Esophagus squamous epithelium (tissue), 5 donors: ENCODE results near the gene VPS41. TPM values are rescaled to one million over a fixed set of nuclear protein-coding genes. Genes with fewer than 3 reads are reported as not detected.
"Not testable (repeated sequence)": the region's sequence is repeated elsewhere in the genome, so short reads cannot be mapped to it uniquely, and the experiment has no call there.

Experiments
- DNase-seq: peaks from one replicate; lab custom pipeline; 2025; lab: John Stamatoyannopoulos, UW
- H3K27ac ChIP-seq, 4 donors: fragments of 200-600 bp; sonication (generic); one replicate each; pipeline ENCODE4 v1.5.1; 2016 to 2019; ENCODE audit warnings: mild to moderate bottlenecking in 1 of 4
- H3K27me3 ChIP-seq, 4 donors: fragments of 200-600 bp; sonication (generic); 1 replicate in 3 of 4; 2 replicates in 1 of 4; pipeline versions ENCODE4 v1.5.1 to v1.6.0; 2017 to 2021; ENCODE audit warnings: antibody characterized with exemption in 1 of 4
- H3K36me3 ChIP-seq, 3 donors: fragments of 200-600 bp; sonication (generic); one replicate each; pipeline ENCODE4 v1.5.1; 2016 to 2019
- H3K4me1 ChIP-seq, 3 donors: fragments of 200-600 bp; sonication (generic); one replicate each; pipeline ENCODE4 v1.5.1; 2017 to 2019
- H3K4me3 ChIP-seq, 4 donors: fragments of 200-600 bp; sonication (generic); 1 replicate in 3 of 4; 2 replicates in 1 of 4; pipeline ENCODE4 v1.5.1; 2016 to 2019; ENCODE audit warnings: mild to moderate bottlenecking in 2 of 4, moderate library complexity in 1 of 4
- H3K9me3 ChIP-seq, 3 donors: fragments of 200-600 bp; sonication (generic); one replicate each; pipeline ENCODE4 v1.5.1; 2016 to 2019
- POLR2A ChIP-seq, 4 donors: fragments of 450-650 bp; IDR thresholded peaks; one replicate each; pipeline ENCODE4 v1.6.1; 2017; ENCODE audit warnings: antibody characterized with exemption in 4 of 4, mild to moderate bottlenecking in 4 of 4, moderate library complexity in 3 of 4
- WGBS, 2 donors: methylation state at CpG; one replicate each; pipeline ENCODE4 v1.1.5; 2018; 5-methylcytosine and 5-hydroxymethylcytosine counted together
- intact Hi-C: fragments of 100-400 bp; cut with DNase I; formaldehyde crosslinking; loops from one replicate; pipeline ENCODE4 v1.15.0; 2022
- total RNA-seq, 4 donors: library from RNA; depleted of rRNA; stranded (reverse); fragments of >200 nt; gene quantifications; one replicate each; pipeline ENCODE4 v1.1.0, GENCODE V29; 2016
- TF ChIP-seq, protein P1 (sequence below), 6 experiments: fragments of 450-650 bp in 4 of 6; fragments of 200-600 bp in 2 of 6; sonication (generic) in 2 of 6; IDR thresholded peaks; one replicate each; pipeline ENCODE4 v1.5.1; 2016 to 2019; ENCODE audit warnings: antibody characterized with exemption in 6 of 6, mild to moderate bottlenecking in 4 of 6, moderate library complexity in 4 of 6
- donor health status: DM: yes; HTN: yes; CAD: no.

VPS41 gene
- total RNA-seq, 4 donors from 2014 or later, result 14.3 to 25.5 (median 23.2) TPM

DNA sequence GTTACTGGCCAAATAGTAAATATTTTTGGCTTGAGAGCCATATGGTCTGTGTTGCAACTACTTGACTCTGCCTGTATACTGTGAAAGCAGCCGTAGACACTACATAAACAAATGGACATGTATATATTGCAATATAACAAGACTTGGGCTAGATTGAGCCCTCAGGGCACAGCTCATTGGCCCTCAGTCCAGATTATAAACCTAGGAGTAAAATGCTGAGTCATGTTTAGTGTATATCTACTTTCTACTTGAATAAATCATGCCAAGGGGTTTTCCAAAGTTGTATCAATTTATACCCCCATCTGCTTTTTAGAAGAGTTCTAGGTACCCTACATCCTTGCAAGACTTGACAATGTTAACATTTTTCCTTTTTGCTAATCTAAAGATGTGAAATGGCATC lies 41.3 kb upstream of the VPS41 start:
- no peak overlapping the region for H3K27ac ChIP-seq
- H3K27me3 ChIP-seq, result no peaks in the 10 kb centered on the region
- TF ChIP-seq, protein P1, sequence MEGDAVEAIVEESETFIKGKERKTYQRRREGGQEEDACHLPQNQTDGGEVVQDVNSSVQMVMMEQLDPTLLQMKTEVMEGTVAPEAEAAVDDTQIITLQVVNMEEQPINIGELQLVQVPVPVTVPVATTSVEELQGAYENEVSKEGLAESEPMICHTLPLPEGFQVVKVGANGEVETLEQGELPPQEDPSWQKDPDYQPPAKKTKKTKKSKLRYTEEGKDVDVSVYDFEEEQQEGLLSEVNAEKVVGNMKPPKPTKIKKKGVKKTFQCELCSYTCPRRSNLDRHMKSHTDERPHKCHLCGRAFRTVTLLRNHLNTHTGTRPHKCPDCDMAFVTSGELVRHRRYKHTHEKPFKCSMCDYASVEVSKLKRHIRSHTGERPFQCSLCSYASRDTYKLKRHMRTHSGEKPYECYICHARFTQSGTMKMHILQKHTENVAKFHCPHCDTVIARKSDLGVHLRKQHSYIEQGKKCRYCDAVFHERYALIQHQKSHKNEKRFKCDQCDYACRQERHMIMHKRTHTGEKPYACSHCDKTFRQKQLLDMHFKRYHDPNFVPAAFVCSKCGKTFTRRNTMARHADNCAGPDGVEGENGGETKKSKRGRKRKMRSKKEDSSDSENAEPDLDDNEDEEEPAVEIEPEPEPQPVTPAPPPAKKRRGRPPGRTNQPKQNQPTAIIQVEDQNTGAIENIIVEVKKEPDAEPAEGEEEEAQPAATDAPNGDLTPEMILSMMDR (IDR thresholded peaks at IDR 0.05), result no peak
- no peak for TF ChIP-seq POLR2A (IDR thresholded peaks at IDR 0.05)
- no peaks in the 10 kb centered on the region for H3K36me3 ChIP-seq
- no peak for DNase-seq
- 10 to 28% methylated on average over 1 of the region's 1 CpG for WGBS, 2 donors
- H3K4me3 ChIP-seq, result no peak overlapping the region
- no peaks in the 10 kb centered on the region for H3K9me3 ChIP-seq
- intact Hi-C loops, result no loop called here
- no peaks in the 10 kb centered on the region for H3K4me1 ChIP-seq

DNA sequence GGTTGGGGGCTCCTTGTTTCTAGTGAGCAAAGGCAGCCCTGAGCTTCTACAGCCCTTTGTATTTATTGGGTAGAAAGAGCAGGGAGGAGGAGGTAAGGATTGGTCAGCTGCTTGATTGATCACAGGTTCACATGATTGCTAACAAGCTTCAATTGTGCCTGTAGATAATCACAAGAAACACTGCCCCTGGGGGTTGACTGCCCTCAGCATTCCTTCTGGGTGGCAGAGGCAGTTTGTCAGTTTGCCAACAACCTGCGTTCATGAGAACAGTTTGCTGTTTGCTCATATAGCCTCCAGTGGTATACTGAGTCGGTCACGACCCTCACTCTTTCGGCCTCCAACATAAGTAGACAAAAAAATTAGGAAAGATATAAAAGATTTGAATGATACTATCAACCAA lies 38.5 kb upstream of the VPS41 start:
- DNase-seq, H3K27ac ChIP-seq, H3K36me3 ChIP-seq, H3K4me1 ChIP-seq, H3K9me3 ChIP-seq, H3K4me3 ChIP-seq, H3K27me3 ChIP-seq, intact Hi-C loops: not testable (repeated sequence)
- 84 to 89% methylated on average over 4 of the region's 4 CpGs for WGBS, 2 donors

DNA sequence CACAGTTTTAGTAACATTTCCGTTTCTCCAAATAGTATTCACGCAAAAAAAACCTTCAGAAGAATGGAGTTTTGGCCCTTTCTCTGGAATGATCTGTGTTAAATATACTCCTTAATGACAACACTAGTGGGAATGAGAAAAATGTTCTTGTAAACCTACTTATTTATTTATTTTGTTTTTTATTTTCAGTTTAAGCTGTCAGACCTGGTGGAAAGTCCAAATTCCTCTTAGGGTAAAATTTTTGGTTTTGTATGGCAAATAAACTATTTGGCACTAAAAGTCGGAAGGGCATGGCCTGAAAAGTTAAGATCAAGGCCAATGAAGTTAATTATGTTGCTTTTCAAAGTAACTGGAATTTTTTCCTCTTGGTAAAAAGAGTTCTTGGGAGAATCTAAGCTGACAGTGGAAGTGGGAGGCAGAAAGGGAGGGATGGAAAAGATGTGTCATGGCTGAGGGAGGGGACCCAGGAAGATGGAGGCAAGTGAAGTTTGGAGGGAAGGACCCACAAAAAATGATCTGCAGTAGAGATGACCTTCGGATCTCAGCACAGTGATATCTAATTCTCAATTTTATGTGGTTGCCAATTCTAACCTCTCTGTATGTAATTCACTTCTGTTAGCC lies 33.5 kb upstream of the VPS41 start:
- Histone ChIP-seq H3K27ac (no peak overlapping the region), H3K4me3 (no peak overlapping the region), H3K9me3 (no peaks in the 10 kb centered on the region), H3K4me1 (no peaks in the 10 kb centered on the region), H3K36me3 (no peaks in the 10 kb centered on the region), H3K27me3 (no peaks in the 10 kb centered on the region)
- no peak for TF ChIP-seq POLR2A (IDR thresholded peaks at IDR 0.05)
- TF ChIP-seq, protein P1 (IDR thresholded peaks at IDR 0.05), result no peak
- intact Hi-C loops, result no loop called here
- 67 to 83% methylated on average over 4 of the region's 4 CpGs for WGBS, 2 donors
- no peak for DNase-seq

DNA sequence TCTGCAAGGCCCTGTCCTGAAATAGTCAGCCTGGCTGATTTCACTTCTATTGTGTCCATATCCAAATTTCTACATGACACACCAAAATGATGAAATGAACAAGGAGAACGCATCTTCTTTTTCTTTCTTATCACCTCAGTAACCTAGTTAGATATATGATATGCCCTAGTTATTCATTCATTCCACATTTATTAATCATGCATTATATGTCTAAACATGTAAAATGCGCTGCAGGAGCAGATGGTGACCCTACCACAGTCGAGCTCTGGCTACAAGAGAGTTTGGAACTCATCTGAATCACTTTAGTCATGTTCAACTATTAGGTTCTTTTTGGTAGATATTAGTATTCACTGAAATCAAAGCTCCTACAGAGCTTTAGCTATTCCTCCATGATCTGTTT lies 31.8 kb upstream of the VPS41 start:
- Histone ChIP-seq H3K36me3 (no peaks in the 10 kb centered on the region), H3K27ac (no peak overlapping the region), H3K4me1 (no peaks in the 10 kb centered on the region), H3K9me3 (no peaks in the 10 kb centered on the region), H3K27me3 (no peaks in the 10 kb centered on the region), H3K4me3 (no peak overlapping the region)
- TF ChIP-seq, protein P1 (IDR thresholded peaks at IDR 0.05), result no peak
- no peak for TF ChIP-seq POLR2A (IDR thresholded peaks at IDR 0.05)
- DNase-seq, result no peak
- WGBS, 2 donors, result 66 to 69% methylated on average over 3 of the region's 3 CpGs
- intact Hi-C loops, result no loop called here

DNA sequence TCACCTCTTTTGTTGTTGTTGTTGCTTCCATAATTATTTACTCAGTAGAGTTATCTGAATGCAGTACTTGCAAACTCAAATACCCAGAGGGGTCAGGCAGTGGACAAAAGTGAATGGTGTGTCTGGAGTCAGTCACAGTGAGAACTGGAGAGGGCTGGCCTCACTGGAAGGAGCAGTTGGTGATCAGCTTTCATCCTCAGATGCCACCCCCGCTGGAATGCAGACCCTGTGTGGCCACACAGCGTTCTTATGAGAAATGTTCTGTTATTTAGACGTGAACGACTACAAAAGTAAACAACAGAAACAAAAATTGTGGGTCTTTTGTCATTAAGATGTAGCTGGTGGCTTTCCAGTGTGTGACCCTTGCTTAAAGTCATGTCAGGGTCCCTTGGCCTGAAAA lies 29.6 kb upstream of the VPS41 start:
- H3K36me3 ChIP-seq, result no peaks in the 10 kb centered on the region
- H3K27ac ChIP-seq, result no peak overlapping the region
- no peaks in the 10 kb centered on the region for H3K4me1 ChIP-seq
- H3K4me3 ChIP-seq, result no peak overlapping the region
- 55 to 64% methylated on average over 4 of the region's 4 CpGs for WGBS, 2 donors
- no peak for TF ChIP-seq POLR2A (IDR thresholded peaks at IDR 0.05)
- TF ChIP-seq, protein P1 (IDR thresholded peaks at IDR 0.05), result no peak
- H3K27me3 ChIP-seq, result no peaks in the 10 kb centered on the region
- DNase-seq, result no peak
- no peaks in the 10 kb centered on the region for H3K9me3 ChIP-seq
- intact Hi-C loops, result loop anchor here (10.0 kb wide), 1 partner anchor 526 kb away; no protein-coding TSS in a partner anchor
